HG03571 (cell line): ENCODE results near the gene PTPRE.

Source experiments
- ATAC-seq: cut with Tn5 transposase; IDR thresholded peaks from one replicate; pipeline ENCODE4 v1.9.1; 2021; ENCODE audit not compliant: unreplicated experiment

Gene PTPRE

DNA sequence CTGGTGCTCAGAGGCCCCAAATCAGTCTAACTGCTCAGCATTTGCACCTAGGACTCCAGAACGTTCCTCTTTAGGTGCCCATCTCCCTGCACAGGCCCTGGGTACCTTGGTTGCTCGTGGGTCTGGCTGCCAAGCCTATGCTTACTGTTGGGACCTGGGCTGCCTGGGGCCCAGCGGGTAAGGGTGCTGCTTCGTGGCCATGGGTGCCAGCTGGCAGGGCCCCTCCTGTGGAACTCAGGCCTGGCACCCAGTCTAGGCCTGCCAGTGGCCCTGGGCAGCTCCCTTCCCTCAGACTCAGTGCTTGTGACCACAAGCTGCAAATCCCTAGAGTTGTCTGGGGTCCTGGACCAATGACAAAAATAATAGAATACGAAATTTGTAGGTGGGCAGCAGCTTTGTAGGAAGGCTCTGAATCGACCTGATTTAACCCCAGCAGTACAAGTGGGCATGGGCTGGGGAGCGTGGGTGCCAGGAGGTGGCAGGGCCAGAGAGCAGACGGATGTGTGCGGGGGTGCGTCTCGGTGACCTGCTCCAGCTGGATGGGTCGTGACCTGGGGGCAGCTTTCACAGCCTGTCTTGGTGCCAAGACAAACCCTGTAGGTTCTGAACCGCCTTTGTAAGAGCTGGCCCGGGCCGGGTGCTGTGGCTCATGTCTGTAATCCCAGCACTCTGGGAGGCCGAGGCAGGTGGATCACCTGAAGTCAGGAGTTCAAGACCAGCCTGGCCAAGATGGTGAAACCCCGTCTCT, 149.6 kb downstream of the PTPRE start:
- ATAC-seq = no peak

DNA sequence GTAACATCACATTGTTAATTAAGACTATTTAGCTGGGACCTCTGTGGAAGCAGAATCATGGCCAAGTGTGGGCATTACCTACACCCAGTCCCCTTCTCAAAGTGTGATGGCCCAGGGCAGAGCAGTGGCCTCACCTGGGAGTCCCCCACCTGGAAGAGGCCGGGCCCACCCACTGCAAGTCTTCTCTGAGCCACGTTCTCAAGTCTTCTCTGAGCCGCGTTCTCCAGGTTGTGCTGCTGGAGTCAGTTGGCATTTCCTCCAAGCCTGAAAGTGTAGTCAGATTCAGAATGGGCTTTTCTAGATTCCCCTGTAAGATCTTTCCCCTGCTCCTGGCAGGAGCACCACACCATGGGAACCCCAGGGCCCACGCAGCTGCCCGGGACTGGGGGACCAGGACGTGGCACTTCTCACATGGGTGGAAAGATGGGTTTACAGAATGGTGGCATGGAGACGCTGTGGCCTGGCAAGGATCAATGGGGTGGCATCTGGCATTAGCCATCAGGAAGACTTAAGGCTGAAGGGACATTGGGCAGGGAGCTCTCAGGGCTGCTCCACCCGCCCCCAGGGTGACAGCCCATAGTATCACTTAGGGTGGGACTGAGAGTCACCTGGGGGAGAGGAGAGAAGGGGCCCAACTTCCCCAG, 151.3 kb downstream of the PTPRE start:
- no peak for ATAC-seq

DNA sequence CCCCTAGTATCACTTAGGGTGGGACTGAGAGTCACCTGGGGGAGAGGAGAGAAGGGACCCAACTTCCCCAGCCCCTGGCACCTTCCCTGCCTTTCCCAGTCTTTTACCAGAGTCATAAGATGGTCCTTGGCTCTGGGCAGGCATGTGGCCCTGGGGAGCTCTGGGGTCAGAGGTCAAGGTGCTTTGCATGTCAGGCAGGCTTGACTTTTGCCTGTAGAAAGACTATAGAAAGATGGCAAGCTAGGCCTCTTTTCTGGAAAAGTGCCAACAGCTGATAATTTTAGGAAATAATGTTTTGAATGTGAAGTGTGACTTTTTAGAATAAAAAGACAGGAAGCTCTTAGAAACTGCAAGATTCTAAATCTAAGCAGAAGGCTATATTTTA, 151.8 kb downstream of the PTPRE start:
- ATAC-seq = no peak

DNA sequence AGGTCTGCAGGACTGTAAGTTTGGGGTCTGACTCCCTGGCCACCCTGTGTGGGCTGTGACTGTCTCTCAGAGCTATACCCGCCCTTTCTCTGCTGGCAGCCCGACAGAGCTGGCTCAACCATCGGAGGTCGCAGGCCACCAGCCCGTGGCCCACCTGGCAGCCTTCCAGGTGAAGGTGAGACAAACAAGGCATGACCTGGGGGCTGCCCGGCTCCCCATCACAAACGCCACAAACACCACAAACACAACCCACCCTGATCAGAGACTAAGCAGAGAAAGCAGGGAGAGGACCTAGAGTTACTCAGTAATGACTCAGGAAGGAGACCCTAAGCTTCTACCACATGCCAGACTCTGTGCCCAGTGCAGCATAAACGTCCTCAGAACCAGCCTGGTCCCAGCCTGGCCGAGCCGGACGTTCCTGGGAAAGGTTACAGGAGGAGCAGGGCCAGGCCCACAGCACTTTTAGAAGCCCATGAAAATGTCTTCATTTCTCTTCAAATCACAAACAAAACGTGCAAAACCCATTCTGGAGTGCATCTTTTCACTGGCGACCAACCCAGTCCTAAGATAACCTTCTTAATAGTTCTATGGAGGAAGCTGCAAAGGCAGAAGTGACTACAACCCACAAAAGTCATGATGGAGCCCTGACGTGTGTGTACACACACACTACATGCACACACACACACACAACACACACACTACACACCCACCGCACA, 152.5 kb downstream of the PTPRE start:
- ATAC-seq = no peak

DNA sequence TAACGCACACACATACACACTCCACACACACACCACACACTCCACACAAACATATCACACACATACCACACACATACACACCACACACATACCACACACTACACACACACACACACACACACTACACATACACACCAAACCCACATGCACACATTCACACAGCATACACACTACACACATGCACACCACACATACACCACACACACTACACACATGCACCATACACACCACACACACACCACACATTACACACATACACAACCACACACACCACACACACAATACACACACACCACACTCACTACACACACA, 153.0 kb downstream of the PTPRE start:
- ATAC-seq = no peak

DNA sequence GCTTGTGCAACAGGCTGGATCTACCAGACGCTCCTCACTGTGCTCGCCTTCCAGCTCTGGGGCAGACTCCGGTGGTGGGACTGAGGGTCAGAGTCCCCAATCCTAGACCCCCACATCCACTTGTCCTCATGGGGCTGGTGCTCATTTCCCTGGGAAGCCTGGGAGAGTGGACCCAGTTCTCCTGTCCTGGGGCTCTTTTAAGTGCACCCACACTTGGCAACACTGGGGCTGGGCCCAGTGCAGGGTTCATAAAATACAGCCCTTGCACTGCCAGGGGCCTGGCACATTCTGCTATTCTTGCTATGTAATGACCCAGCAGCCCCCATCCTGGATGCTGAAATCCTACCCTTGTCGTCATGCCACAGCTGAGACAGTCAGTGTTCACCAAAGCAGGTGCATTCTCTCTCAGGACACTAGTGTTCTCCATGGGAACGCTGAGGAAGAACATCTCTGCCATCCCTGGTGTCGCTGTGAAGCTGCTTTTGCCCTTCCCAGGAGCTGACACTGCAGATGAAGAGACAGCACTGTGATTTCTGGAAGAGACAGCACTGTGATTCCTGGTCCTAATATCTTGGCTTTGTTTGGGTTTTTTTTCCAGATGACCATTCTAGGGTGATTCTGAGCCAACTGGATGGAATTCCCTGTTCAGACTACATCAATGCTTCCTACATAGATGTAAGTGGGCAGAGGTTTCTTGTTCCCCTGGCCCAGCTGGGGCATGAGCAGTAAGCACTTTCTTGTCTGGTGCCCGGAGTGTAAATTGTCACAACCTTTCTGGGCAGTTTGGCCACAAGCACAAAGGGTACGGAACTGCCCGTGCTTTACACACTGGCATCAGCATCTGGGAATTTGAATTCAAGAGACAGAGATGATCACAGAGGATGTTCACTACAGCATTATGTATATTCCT, 153.7 kb downstream of the PTPRE start:
- no peak for ATAC-seq

DNA sequence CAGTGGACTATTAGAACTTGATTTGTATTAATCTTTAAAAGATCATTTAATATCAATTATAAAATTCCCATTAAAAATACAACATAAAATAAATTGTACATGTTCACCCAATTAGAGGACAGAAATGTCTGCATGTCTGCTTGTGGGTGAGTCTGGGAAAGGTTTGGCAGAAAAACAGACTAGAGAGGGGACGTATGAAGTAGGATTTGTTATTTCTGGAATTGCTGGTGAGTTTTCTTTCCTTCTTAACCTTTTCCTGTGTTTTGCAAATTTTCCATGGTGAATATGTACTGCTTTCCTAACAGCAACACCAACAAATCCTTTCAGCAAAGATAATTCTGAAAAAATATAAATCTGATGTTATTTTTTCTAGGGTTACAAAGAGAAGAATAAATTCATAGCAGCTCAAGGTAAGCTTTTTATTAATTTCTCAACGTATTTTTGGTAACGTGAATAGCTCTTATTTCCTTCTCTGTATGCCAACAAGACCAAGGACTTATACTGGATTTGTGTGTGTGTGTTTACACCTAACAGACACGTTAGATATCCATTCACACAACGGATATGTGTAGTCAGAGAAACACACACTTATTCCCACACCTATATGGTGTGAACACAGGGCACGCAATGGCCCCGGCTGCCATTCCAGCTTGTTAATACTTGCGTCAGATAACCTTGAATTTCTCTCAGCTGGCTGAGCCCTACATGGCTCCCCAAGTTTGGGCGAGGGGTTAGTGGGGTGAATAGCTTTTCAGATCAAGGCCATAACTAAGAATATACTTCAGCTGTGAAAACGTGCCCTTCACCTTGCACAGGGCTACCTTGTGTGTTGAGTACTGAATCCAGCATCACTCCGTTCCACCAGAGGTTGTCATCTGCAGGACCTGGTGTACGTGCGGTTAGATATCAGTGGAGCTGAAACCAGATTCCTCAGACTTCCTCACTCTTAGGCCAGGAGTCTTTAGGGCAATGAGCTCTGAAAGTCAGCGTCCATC, 154.7 kb downstream of the PTPRE start:
- ATAC-seq = no peak

DNA sequence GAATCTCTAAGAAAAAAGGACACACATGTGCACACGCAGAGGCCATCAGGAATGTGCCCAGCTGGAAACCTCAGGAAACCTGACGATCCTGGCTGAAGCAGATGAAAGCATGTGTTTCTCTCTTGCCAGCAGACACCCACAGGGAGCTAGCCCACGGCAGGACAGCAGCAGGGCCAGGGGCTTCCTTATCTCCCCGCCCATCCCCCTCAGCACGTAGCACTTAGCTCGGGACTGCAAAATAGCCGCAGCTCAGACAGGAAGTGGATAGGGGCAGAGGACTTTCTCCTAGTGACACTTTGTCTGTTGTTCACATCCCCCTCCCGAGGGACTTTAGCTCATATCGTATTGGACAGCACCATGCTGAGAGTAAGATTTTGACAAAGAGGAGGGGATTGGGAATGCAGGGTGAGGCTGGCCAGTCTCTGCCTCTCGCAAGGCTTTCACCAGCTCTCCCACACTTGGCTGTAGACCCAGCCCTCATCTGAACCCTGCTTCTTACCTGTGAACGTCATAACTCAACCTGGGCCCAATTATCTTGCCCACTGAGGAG, 155.5 kb downstream of the PTPRE start:
- no peak for ATAC-seq

DNA sequence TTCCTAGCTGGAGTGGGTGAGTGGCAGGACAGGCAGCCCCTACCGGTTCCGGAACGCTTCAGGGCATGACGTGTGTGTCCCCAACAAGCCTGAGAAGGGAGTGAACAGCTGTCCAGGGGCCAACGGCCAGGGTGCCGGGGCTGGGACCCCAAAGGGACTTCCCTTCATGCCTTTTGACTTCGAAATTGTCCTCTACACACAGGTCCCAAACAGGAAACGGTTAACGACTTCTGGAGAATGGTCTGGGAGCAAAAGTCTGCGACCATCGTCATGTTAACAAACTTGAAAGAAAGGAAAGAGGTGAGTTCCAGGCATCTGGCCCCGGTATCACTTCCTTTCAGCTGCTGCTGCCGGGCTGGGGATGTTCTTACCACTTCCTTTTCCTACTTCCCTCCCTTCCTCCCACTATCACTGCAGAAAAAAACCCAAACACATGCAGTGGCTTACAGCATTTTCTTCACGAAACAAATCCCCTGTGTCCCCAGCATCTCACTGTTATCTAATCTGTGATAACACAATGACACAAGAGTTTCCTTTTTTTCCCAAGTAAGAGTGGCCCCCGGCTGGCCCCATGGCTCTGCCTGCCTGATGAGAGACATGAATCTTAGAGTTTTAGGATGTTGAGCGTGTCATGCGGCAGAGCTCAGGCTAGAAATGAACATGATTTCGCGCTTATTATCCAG, 156.1 kb downstream of the PTPRE start:
- peak; percentile 47 for ATAC-seq

DNA sequence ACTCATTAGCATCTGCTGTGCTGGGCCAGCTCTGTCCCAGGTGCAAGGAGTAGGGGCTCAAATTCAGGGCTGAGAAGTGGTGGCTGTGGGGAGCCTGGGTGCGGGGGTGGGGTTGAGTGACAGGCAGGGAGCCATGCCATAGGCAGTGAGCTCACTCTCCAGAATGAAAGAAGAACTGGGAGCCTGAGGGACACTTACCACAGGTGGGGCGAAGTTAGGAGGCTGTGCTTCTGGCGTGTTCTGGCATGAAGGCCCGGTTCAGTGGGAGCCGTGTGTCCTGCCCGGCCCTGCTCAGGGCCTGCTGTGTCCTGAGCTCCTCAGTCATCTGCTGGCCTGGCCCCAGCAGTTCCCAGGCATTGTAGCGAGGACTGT, 156.8 kb downstream of the PTPRE start:
- no peak for ATAC-seq

DNA sequence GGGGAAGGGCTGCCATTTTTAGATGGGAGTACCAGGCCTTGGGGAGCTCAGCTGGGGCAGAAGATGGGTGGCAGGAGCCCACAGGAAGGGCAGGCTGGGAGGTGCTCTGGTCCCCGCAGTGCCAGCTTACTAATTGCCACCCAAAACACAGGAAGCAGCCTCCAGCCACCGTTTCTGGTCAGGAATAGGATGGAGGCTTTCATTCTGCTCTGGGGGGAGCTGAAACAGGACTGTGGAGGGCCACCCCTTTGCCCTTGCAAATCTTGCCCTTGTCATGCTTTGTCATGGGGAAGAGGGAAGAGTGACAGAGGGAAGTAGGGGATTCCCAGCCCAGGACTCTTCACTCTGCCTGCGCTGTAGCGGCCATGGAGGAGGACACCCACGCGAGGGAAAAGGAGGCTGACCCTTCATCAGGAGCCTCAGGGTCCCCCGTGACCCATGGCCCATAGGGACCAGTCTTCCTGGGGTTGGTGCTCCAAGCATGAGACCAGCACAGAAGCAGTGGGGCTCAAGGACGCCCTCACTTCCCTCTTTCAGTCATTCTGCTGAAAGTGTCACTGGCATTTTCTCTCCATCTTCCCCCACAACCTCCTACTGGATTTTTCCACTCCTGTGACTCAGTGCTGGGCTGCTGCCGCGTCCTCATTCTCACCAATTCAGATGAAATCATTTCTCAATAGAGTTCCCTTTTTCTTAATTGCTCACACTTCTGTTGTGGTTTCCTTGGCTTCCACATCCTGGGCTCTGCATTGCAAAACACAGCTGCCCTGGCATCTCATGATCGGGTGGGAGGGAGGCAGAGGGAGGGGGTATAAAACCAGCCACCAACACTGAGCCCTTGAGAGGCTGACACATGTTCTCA, 157.4 kb downstream of the PTPRE start:
- ATAC-seq = peak; percentile 48

DNA sequence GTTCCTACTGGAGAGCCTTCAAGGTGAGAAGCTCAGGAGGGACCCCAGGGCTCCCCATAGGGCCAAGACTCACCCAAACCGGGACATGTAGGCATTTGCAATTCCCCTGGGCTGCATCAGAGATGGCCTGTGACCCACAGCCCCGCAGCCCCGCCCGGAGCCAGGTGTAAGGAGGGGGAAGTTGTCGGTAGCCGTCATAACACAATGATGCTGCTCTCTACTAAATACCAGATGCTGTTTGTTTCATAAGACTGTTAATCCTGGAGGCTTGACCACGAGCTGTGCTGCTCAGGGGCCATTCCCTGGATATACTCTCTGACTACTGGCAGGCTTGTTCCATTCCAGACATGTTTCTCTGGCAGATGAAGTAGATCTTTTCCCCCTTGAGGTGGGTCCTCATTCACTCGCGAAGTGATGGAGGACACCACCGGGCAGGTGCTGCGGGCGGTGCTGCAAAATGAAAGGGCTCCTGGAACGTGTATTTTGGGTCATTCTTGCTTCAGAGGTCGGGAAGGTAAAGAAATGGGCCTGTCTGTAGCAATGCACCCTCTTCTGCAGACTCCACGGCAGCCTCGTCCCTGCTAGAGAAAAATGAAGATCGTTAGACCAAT, 158.2 kb downstream of the PTPRE start:
- peak; percentile 34 for ATAC-seq

DNA sequence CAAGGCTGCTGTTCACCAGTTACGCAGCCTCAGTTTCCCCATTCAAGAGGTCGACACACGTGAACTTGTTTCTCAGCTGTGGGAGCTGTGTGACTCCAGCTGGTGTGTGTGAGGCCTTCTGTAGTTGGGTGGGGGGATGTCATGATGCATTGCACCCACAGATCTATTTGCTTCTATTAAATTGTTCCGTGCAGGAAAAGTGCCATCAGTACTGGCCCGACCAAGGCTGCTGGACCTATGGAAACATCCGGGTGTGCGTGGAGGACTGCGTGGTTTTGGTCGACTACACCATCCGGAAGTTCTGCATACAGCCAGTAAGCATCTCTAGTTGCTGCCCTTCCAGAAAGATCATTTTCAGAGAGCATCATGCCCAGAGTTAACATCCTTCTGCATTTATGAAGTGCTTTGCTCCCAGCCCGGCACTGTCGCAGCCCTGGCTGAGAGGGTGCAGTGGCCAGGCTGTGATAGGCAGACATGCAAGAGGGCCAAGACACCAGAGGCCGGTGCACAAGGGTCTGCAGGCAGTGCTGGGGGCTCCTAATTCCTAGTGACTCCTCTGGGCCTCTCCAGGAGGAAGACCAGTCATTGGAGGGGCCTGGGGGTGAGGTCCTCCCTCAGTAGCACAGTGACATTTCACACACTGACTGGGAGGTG, 159.1 kb downstream of the PTPRE start:
- ATAC-seq = no peak

DNA sequence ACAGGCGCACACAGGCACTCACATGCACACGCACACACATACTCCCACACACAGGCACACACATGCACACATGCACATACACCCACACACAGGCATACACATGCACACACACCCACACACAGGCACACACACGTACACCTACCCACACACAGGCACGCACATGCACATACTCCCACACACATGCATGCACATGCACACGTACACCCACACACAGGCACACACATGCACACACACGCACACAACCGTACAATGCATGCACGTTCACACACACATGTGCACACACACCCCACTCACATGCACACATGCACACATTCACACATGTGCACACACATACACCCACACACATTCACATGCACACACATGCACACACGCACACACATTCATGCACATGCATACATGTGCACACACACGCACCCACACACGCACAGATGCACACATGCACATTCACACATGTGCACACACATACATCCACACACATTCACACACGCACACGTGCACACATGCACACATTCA, 160.0 kb downstream of the PTPRE start:
- ATAC-seq = no peak

DNA sequence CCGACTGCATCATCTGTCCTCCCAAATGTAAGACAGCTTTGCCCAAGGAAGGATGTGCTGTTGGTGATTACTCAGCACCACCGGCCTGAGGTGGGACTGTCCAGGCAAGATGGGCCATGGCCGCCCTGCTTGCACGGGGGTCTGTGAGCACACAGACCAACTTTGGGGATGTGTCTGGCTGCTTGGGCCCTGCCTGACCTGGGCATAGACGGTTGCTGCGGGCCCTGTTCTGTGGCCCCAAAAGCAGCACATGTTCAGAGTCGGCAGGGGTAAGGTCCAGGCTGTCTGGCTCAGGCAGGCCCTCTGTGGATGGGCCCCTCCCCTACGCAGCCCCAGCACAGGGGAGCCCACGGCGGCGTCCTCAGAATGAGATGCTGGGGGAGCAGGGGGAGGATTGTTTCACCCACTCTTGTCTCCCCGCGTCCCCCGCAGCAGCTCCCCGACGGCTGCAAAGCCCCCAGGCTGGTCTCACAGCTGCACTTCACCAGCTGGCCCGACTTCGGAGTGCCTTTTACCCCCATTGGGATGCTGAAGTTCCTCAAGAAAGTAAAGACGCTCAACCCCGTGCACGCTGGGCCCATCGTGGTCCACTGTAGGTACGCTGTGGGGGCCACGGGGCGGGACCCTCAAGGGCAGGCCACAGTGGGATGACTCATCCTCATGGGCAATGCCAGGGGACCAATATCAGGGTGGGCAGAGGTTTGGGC, 160.9 kb downstream of the PTPRE start:
- ATAC-seq = no peak

DNA sequence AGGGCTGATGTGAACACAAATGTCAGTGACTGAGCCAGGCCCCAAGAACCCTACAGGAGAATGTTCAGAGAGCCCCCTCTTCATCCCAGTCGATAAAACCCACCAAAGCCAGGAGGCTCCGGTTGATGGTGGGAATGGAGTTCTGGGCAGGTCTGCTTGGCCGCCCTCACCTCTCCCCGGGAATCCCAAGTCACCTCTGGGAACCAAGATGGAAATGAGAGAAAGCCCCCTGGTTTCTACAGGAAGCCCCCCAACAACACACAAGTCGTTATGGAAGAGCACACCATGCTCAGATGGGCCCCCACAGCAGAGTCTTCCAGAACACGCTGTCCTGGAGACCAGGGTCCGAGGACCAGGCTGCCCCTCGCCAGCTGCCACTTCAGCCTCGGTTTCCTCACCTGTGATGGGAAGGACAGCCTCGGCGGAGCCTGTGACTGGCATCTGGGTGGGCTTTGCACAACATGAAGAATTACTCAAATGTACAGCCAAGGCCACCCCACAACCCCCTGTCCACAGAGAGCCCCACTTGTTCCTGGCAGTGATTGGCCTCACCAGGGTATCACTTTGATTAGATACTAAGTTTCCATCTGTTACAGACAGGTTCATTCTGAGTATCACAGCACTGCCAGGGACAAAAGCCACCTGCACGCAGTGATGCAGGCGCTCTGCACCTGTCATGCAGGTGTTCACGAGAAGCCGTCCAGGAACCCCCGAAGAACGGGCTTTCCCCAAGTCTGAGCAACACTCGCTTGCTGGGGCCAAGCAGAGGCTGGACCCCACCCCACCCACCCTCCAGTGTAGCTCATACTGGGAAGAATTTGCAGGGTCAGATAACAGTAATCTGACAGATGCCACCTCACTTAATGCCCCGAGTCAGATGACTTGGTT, 161.7 kb downstream of the PTPRE start:
- no peak for ATAC-seq
